CD4-positive, alpha-beta memory T cell (primary cell): Measurements from ENCODE around the gene RALGAPA2. TPM values are rescaled to one million over a fixed set of nuclear protein-coding genes. Genes with fewer than 3 reads are reported as not detected.
A peak's percentile ranks its signal among the peaks of the same experiment; 100 is the strongest.

Experiments
- CTCF ChIA-PET: fragments of 350-600 bp; sonication (Branson Sonifier 250); formaldehyde crosslinking; loops from one replicate; lab custom pipeline; 2021; ENCODE audit warnings: inconsistent platforms; ENCODE audit not compliant: partially characterized antibody; lab: Charles Lee
- POLR2A ChIA-PET: fragments of 350-600 bp; sonication (Branson Sonifier 250); formaldehyde crosslinking; loops from one replicate; lab custom pipeline; 2021; ENCODE audit not compliant: partially characterized antibody; lab: Charles Lee
- DNase-seq, 5 donors: peaks; one replicate each; pipeline versions ENCODE4 v3.0.0 to v3.0.0-alpha.2; 2020 to 2022; ENCODE audit warnings: mixed read lengths in 1 of 5
- H3K27ac ChIP-seq: one replicate; pipeline ENCODE4 v1.7.0; 2013; ENCODE audit warnings: low read depth, low read length
- H3K27me3 ChIP-seq: 2 replicates; pipeline ENCODE4 v1.7.0; 2013; ENCODE audit warnings: mild to moderate bottlenecking, low read length, moderate library complexity; ENCODE audit not compliant: insufficient read depth
- H3K36me3 ChIP-seq: 2 replicates; pipeline ENCODE4 v1.7.0; 2013; ENCODE audit warnings: mild to moderate bottlenecking, low read length, moderate library complexity; ENCODE audit not compliant: insufficient read depth
- H3K4me1 ChIP-seq: 2 replicates; pipeline ENCODE4 v1.7.0; 2013; ENCODE audit warnings: mild to moderate bottlenecking, low read length, moderate library complexity; ENCODE audit not compliant: insufficient read depth
- H3K4me3 ChIP-seq, 2 donors: one replicate each; pipeline ENCODE4 v1.7.0; 2013; ENCODE audit warnings: low read length in 2 of 2, mild to moderate bottlenecking in 1 of 2
- H3K9me3 ChIP-seq, 2 donors: one replicate each; pipeline ENCODE4 v1.7.0; 2013; ENCODE audit warnings: low read length in 2 of 2, control low read depth in 1 of 2; ENCODE audit not compliant: control insufficient read depth in 1 of 2
- H3K27ac Mint-ChIP-seq, 7 donors: one replicate each; pipeline ENCODE4 v1.8.0; 2020 to 2021; ENCODE audit warnings: mixed read lengths in 7 of 7, mild to moderate bottlenecking in 6 of 7, inconsistent platforms in 3 of 7, moderate library complexity in 3 of 7
- H3K27me3 Mint-ChIP-seq, 2 donors: one replicate each; pipeline ENCODE4 v1.8.0; 2020 to 2021; ENCODE audit warnings: mixed read lengths in 2 of 2
- H3K36me3 Mint-ChIP-seq, 2 donors: one replicate each; pipeline ENCODE4 v1.8.0; 2020 to 2021; ENCODE audit warnings: mixed read lengths in 2 of 2, inconsistent platforms in 1 of 2, mild to moderate bottlenecking in 1 of 2
- H3K4me1 Mint-ChIP-seq, 4 donors: one replicate each; pipeline ENCODE4 v1.8.0; 2020 to 2021; ENCODE audit warnings: mixed read lengths in 4 of 4, mild to moderate bottlenecking in 1 of 4
- H3K4me3 Mint-ChIP-seq, 8 donors: one replicate each; pipeline ENCODE4 v1.8.0; 2020 to 2021; ENCODE audit warnings: mixed read lengths in 8 of 8, mild to moderate bottlenecking in 7 of 8, moderate library complexity in 6 of 8, inconsistent platforms in 3 of 8
- H3K9me3 Mint-ChIP-seq, 8 donors: one replicate each; pipeline ENCODE4 v1.8.0; 2020 to 2021; ENCODE audit warnings: mixed read lengths in 8 of 8, mild to moderate bottlenecking in 5 of 8, inconsistent platforms in 3 of 8, moderate library complexity in 1 of 8
- intact Hi-C: fragments of 100-400 bp; cut with micrococcal nuclease; formaldehyde crosslinking; loops from one replicate; pipeline ENCODE4 v1.15.1; 2023
- polyA plus RNA-seq, 2 donors: library from polyadenylated mRNA; unstranded; fragments of 300-500 nt; fragmentation: Illumina TruSeq; gene quantifications; one replicate each; pipeline ENCODE4 v1.2.3, GENCODE V29; 2021
- total RNA-seq, 2 experiments: library from RNA; stranded (reverse); gene quantifications; one replicate each; pipeline ENCODE4 v1.2.3, GENCODE V29; 2021

Gene RALGAPA2
- total and polyA plus RNA-seq, 4 experiments from 2014 or later, result 1.6 to 36.3 (median 21.5) TPM

DNA sequence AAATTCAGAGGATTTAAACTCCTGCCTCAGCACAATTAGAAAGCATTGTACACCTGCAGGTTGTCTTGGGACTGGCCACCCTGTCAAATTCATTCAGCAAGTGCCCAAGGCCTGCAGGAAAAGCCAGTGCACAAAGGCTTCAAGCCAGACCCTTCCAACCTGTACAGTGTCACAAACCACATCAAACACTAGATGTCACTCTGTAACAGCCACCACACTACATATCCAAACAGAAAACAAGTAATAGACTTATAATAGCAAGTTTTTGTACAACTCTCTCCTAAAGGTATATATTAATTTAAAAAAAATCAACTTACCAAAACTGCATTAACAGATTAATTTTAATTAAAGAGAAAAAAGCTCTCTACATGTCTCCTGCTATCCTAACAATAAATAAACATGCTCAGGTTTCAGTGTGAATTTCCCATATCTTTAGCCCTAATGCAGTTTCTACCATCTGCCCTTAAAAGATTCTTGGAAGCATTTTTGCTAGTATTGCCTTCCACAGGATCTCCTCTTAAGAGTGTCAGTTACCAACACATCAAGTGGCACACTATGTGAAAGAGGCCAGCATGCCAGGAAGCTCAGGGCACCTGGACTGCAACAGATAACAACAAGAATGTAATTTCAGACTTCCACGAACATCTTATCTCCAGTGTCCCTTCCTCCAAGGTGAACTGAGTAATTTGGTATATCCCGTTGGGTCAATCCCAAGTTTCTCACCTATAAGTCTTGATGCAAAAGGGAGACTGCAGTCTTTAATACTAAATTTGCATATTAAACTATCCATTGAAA, 47.5 kb downstream of the RALGAPA2 start:
- intact Hi-C loops, result loop anchor here (1.0 kb wide), 1 partner anchor 160 kb away; no protein-coding TSS in a partner anchor
- no peaks in the 10 kb centered on the region for H3K27me3 ChIP-seq
- peaks cover 8% of the 10 kb centered on the region for H3K4me1 ChIP-seq
- no peak overlapping the region for H3K27ac ChIP-seq
- no peak overlapping the region for H3K4me3 ChIP-seq
- CTCF ChIA-PET, result interaction anchor here (0.7 to 3.0 kb wide), 2 partner anchors 159 to 160 kb away, joined by 4 to 10 read pairs; no protein-coding TSS in a partner anchor
- no peaks in the 10 kb centered on the region for H3K9me3 Mint-ChIP-seq
- no peaks in the 10 kb centered on the region for H3K27me3 Mint-ChIP-seq
- H3K4me1 Mint-ChIP-seq, result peaks cover 19 to 43% (median 24%) of the 10 kb centered on the region in 4 donors
- H3K36me3 Mint-ChIP-seq, result peaks cover 2 to 7% of the 10 kb centered on the region in 2 donors
- DNase-seq, result peak in 4 of 5 donors; percentile 7 to 13 (median 9)
- peak overlapping the region in 1 of 7 donors; percentile 32 for H3K27ac Mint-ChIP-seq
- no peak overlapping the region for H3K4me3 Mint-ChIP-seq
- no peaks in the 10 kb centered on the region for H3K36me3 ChIP-seq
- H3K9me3 ChIP-seq, result no peaks in the 10 kb centered on the region
- POLR2A ChIA-PET, result no interaction called here

DNA sequence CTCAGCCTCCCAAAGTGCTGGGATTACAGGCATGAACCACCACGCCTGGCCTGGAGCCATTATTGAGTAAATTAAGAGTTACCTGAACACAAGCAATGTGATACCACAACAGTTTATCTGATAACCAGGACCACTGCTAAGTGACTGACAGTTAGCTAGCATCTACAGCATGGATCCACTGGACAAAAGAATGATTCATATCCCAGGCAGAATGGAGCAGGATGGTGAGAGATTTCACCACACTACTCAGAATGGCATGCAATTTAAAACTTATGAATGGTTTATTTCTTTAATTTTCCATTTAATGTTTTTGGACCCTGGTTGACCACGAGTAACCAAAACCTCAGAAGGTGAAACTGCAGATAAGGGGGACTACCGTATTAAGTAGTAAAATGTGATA, 48.6 kb downstream of the RALGAPA2 start:
- no peak overlapping the region for H3K27ac Mint-ChIP-seq
- intact Hi-C loops, result no loop called here
- CTCF ChIA-PET, result interaction anchor here (0.9 to 2.0 kb wide), 2 partner anchors 8 to 162 kb away, joined by 3 to 6 read pairs; no protein-coding TSS in a partner anchor
- Histone ChIP-seq H3K9me3 (no peaks in the 10 kb centered on the region), H3K27ac (no peak overlapping the region), H3K27me3 (no peaks in the 10 kb centered on the region), H3K4me3 (no peak overlapping the region), H3K36me3 (no peaks in the 10 kb centered on the region), H3K4me1 (peaks cover 8% of the 10 kb centered on the region)
- no peaks in the 10 kb centered on the region for H3K9me3 Mint-ChIP-seq
- no peaks in the 10 kb centered on the region for H3K27me3 Mint-ChIP-seq
- H3K4me1 Mint-ChIP-seq, result peaks cover 16 to 43% (median 24%) of the 10 kb centered on the region in 4 donors
- DNase-seq, result no peak
- peaks cover 0 to 2% of the 10 kb centered on the region in 2 donors for H3K36me3 Mint-ChIP-seq
- POLR2A ChIA-PET, result no interaction called here
- H3K4me3 Mint-ChIP-seq, result no peak overlapping the region

DNA sequence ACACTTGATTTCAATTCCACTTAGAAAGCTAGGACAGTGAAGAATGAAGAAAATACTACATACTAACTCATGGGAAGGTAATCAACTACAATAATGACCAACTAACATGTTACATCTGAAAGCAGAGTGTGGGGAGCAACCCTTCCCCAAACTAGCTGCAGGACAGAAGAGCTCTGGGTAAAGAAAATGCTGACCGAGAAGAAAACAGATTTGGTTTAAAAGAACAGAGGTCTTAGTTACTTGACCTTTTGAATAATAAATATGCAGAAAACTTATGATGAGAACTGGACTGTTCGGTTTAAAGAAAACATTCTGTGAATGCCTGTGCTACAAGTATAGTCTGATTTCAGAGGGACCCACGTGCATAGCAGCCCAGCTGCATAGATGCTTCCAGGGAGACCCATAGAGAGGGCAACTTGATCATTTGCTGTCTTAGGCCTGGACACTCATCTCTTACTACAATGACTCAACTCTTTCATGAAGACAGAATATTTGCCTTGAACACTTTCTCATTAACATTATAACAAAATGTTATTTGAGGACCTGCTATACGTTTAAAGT, 53.5 kb downstream of the RALGAPA2 start:
- intact Hi-C loops, result no loop called here
- ChIA-PET POLR2A (no interaction called here), CTCF (no interaction called here)
- Mint-ChIP-seq H3K27ac (peak overlapping the region in 1 of 7 donors; percentile 74), H3K4me1 (peaks cover 2 to 13% (median 5%) of the 10 kb centered on the region in 4 donors), H3K36me3 (peaks cover 10 to 23% of the 10 kb centered on the region in 2 donors), H3K9me3 (no peaks in the 10 kb centered on the region), H3K4me3 (no peak overlapping the region), H3K27me3 (no peaks in the 10 kb centered on the region)
- Histone ChIP-seq H3K27ac (no peak overlapping the region), H3K9me3 (no peaks in the 10 kb centered on the region), H3K4me1 (no peaks in the 10 kb centered on the region), H3K36me3 (no peaks in the 10 kb centered on the region), H3K4me3 (no peak overlapping the region), H3K27me3 (no peaks in the 10 kb centered on the region)
- DNase-seq, result no peak

DNA sequence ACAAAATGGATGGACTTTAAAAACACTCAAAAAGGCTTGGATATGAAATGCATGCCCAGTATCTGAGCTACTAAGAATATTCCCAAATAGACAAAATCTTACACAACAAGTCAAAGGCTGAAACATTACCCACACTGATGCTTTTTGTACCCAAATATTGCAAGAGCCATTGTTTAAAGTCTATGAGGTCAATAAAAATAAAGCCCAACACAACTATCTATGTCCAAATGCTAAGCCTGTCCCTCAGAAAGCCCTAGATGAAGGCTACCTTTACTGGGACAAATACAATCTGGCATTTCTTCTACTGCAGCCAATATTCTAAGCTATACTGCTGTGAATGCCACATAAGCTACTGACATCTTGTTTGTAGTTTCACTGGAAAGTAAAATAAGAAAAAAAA, 54.3 kb downstream of the RALGAPA2 start:
- H3K4me3 Mint-ChIP-seq, result no peak overlapping the region
- intact Hi-C loops, result no loop called here
- no peaks in the 10 kb centered on the region for H3K9me3 Mint-ChIP-seq
- peaks cover 2 to 13% (median 5%) of the 10 kb centered on the region in 4 donors for H3K4me1 Mint-ChIP-seq
- ChIA-PET POLR2A (no interaction called here), CTCF (interaction anchor here (0.6 kb wide), 1 partner anchor 321 kb away, joined by 3 read pairs; no protein-coding TSS in a partner anchor)
- H3K4me3 ChIP-seq, result no peak overlapping the region
- no peak for DNase-seq
- H3K9me3 ChIP-seq, result no peaks in the 10 kb centered on the region
- H3K27me3 ChIP-seq, result no peaks in the 10 kb centered on the region
- H3K36me3 Mint-ChIP-seq, result peaks cover 11 to 23% of the 10 kb centered on the region in 2 donors
- no peak overlapping the region for H3K27ac Mint-ChIP-seq
- no peaks in the 10 kb centered on the region for H3K36me3 ChIP-seq
- no peaks in the 10 kb centered on the region for H3K27me3 Mint-ChIP-seq
- H3K27ac ChIP-seq, result no peak overlapping the region
- no peaks in the 10 kb centered on the region for H3K4me1 ChIP-seq

- H3K36me3 Mint-ChIP-seq, result peaks cover 16 to 28% of the 10 kb centered on the region in 2 donors
- H3K4me3 Mint-ChIP-seq, result no peak overlapping the region
- H3K36me3 ChIP-seq, result no peaks in the 10 kb centered on the region
These were observed 55.4 kb downstream of the RALGAPA2 start for GRCh38 chr20:20657092-20657491.

DNA sequence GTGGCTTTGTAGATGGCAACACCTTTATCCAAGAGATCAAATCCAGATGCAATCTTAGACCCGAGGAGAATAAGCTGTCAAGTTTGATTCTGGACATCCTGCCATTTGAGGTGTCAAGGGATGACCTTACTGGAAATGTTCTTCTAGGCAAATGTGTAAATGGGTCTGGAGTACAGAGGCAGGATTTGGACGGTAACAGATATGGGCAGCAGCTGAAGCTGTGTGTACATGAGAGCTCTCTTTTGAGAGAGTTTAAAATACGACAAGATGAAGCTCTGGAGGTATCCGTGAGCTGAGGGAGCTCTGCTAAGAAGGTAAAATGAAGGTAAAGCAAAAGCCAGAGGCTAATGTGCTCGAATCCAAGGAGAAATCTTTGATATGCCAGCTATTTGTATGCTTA, 56.6 kb downstream of the RALGAPA2 start:
- intact Hi-C loops, result no loop called here
- H3K27ac ChIP-seq, result no peak overlapping the region
- Mint-ChIP-seq H3K27ac (no peak overlapping the region), H3K4me3 (no peak overlapping the region), H3K27me3 (no peaks in the 10 kb centered on the region), H3K9me3 (no peaks in the 10 kb centered on the region), H3K4me1 (peaks cover 0 to 8% (median 5%) of the 10 kb centered on the region in 4 donors), H3K36me3 (peaks cover 19 to 29% of the 10 kb centered on the region in 2 donors)
- no peak for DNase-seq
- H3K36me3 ChIP-seq, result no peaks in the 10 kb centered on the region
- POLR2A ChIA-PET, result no interaction called here
- H3K9me3 ChIP-seq, result no peaks in the 10 kb centered on the region
- H3K4me3 ChIP-seq, result no peak overlapping the region
- no peaks in the 10 kb centered on the region for H3K27me3 ChIP-seq
- CTCF ChIA-PET, result interaction anchor here (0.8 to 1.1 kb wide), 2 partner anchors 167 to 180 kb away, joined by 3 read pairs; no protein-coding TSS in a partner anchor
- no peaks in the 10 kb centered on the region for H3K4me1 ChIP-seq

More at GRCh38 chr20:20657092-20657491, 55.4 kb downstream of the RALGAPA2 start:
- POLR2A ChIA-PET, result no interaction called here
- Histone ChIP-seq H3K4me3 (no peak overlapping the region), H3K27ac (no peak overlapping the region), H3K4me1 (no peaks in the 10 kb centered on the region), H3K9me3 (no peaks in the 10 kb centered on the region), H3K27me3 (no peaks in the 10 kb centered on the region)
- no peak for DNase-seq
- Mint-ChIP-seq H3K9me3 (no peaks in the 10 kb centered on the region), H3K27ac (peak overlapping the region in 2 of 7 donors; percentile 53 to 57), H3K27me3 (no peaks in the 10 kb centered on the region), H3K4me1 (peaks cover 5 to 8% (median 5%) of the 10 kb centered on the region in 4 donors)
- CTCF ChIA-PET, result interaction anchor here (0.7 kb wide), 1 partner anchor 18 kb away, joined by 3 read pairs; no protein-coding TSS in a partner anchor
- intact Hi-C loops, result no loop called here

GRCh38 chr20:20649945-20650344, 62.5 kb downstream of the RALGAPA2 start:
- Mint-ChIP-seq H3K9me3 (no peaks in the 10 kb centered on the region), H3K27ac (no peak overlapping the region), H3K36me3 (peaks cover 22 to 23% of the 10 kb centered on the region in 2 donors), H3K4me3 (no peak overlapping the region), H3K27me3 (no peaks in the 10 kb centered on the region), H3K4me1 (peaks cover 0 to 7% (median 3%) of the 10 kb centered on the region in 4 donors)
- H3K27ac ChIP-seq, result no peak overlapping the region
- no peaks in the 10 kb centered on the region for H3K27me3 ChIP-seq
- no peak for DNase-seq
- no peaks in the 10 kb centered on the region for H3K9me3 ChIP-seq
- H3K4me3 ChIP-seq, result no peak overlapping the region
- ChIA-PET POLR2A (no interaction called here), CTCF (no interaction called here)
- intact Hi-C loops, result no loop called here
- no peaks in the 10 kb centered on the region for H3K36me3 ChIP-seq
- H3K4me1 ChIP-seq, result no peaks in the 10 kb centered on the region
